NCI-H2107 treated with DMSO at 0.1 percent for 48 hours (cell line): ENCODE results near the gene ASTN2.

ENCODE experiments used
- DNase-seq: peaks from one replicate; lab custom pipeline; 2025; ENCODE audit not compliant: unreplicated experiment; lab: John Stamatoyannopoulos, UW

Gene ASTN2

DNA sequence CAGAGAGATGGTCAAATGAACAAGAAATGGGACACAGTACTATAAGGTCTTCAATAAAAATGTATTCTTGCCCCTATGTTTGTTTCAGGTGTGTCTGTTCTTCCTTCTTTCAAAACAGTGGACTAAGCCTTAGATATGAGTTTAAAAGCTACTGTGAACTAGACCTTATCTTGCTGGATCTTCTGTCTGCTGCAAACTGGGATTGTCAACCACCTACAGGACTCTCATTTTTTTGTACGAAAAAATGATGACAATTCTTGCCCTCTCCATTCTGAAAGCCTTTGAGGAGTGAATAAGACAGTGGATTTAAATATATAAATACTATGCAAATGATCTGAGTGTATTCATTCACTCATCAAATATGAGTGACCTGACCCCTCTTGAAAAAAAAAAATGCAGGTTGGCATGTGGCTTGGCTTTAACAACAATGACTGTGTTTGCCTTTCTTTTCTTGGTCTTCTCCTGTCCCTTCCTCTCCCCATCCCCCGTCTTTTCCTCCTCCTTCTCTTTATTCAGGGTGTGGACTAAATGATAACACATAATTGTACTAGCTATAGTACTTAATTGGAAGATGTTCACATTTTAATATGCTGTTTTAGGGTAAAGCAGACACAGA, 963.2 kb downstream of the ASTN2 start:
- DNase-seq, result no peak

GRCh38 chr9:116450378-116451139, 964.3 kb downstream of the ASTN2 start:
- no peak for DNase-seq

- DNase-seq, result no peak
These were observed 964.9 kb downstream of the ASTN2 start for GRCh38 chr9:116449949-116450348.

GRCh38 chr9:116448431-116448830, 966.4 kb downstream of the ASTN2 start:
- no peak for DNase-seq

DNA sequence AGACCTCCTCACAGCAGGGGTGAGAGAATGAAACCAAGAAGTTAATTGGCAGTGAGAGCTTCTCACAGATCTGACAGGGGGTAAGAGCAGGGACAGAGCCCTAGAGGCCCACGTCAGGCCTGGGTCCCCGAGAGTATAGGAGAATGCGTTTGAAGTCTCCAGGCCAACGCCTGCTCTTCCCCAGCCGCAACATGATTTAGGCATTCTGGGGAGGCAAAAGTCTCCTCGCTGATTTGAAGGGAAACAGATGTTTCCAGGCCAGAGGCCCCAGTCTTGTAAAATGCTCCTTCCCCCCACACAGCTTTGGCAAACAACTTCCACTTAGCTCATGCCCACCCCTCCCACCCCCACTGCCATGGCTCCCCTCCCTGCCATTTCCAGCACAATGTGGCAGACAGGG, 966.9 kb downstream of the ASTN2 start:
- no peak for DNase-seq

- DNase-seq, result no peak
These were observed 972.3 kb downstream of the ASTN2 start for GRCh38 chr9:116442528-116442927.

- no peak for DNase-seq
These were observed 977.2 kb downstream of the ASTN2 start for GRCh38 chr9:116437411-116438370.

- DNase-seq, result no peak
These were observed 978.7 kb downstream of the ASTN2 start for GRCh38 chr9:116436121-116436520.

DNA sequence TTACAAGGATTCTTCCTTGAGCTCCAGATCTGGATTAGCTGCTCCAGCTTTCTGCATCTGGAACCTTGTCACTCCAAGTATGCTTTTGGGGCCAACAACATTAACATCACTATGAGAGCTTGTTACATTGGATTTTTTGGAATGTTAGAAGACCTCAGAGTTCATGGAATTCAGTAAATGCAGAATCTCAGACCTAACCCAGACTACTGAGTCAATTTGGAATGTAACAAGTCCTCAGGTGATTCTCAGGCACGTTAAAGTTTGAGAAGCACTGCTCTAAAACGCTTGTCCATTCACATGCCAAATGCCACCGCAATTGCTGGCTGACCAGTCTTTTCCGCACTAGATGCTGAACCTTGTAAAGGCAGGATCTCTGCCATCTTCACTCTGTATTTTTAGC, 979.2 kb downstream of the ASTN2 start:
- no peak for DNase-seq

DNA sequence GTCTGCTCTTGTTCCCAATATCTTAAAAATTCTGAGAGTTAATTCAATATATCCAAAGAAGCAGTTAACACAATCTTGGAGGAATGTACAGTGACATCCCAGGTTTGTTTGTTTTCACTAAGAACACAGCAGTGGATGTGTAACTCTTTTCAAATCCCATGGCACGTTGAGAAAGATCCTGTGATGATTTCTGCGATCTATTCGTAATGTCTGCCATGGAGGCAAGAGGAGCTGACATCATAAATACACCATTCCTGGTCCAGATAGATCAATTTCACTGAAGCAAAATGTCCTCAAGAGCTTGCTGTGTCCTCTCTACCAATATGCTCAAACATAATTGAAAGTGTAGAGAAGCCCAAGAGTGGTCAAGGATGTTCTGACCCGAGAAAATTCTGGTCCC, 980.5 kb downstream of the ASTN2 start:
- DNase-seq, result no peak

GRCh38 chr9:116432051-116432450, 982.8 kb downstream of the ASTN2 start:
- no peak for DNase-seq

- no peak for DNase-seq
These were observed 984.0 kb downstream of the ASTN2 start for GRCh38 chr9:116430849-116431248.

DNA sequence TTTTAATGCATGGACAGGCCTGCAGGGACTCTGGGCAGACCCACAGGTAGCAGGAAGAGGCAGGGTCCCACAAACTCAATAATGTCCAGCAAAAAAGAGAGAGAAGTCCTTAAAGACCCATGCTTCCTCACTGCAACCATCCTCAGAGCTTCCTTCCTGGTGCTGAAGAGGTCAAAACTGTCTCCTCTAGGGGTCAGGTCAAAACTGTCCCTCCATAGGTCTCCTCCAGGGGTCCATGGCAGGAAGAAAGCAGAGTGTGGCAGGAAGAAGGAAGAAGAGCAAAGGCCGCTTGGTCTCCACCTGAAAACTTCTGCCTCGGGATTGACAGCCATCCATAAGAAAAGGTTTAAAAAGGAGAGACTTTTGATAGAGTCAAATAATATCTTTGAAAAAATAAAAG, 989.6 kb downstream of the ASTN2 start:
- no peak for DNase-seq

- DNase-seq, result peak; percentile 33
These were observed 991.7 kb downstream of the ASTN2 start for GRCh38 chr9:116423149-116423548.

GRCh38 chr9:116422119-116422979, 992.5 kb downstream of the ASTN2 start:
- DNase-seq, result no peak

GRCh38 chr9:116420993-116421538, 993.8 kb downstream of the ASTN2 start:
- no peak for DNase-seq

DNA sequence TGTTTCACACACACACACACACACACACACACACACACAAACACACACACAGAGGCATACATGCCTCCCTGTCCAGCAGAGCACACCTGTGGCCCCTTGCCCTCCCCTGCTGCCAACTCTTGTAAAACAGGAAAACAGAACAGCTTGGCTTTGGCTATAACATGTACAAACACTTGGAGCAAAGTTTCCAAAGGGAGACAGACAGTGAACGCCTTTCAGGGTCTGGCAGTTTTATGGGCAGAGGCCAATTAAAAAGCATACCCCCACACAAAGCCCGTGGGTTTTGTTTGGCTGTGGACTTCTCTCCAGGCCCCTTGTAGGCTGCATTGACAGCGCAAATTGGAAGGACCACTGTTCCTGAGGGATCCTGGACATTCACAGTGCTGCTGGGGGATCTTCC, 995.7 kb downstream of the ASTN2 start:
- DNase-seq, result no peak

- no peak for DNase-seq
These were observed 997.4 kb downstream of the ASTN2 start for GRCh38 chr9:116417464-116417863.

DNA sequence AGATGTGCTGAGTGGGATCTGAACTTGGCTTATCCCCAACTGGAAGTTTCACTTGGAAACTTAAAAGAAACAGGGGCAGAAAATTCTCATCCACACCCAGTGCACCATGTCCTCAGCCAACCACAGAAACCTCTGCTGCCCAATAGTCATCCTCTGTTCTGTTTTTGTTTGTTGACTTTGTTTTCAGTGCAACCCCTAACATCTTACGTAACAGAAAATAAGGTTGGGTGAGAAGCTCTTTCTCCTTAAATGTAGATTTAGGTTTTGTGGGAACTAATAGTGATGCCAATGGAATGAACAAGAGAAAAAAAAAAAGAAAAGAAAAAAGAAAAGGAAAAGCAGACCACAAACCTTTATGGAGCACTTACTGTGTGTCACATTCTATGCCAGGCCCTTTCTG, 998.4 kb downstream of the ASTN2 start:
- no peak for DNase-seq

- no peak for DNase-seq
These were observed 1000.5 kb downstream of the ASTN2 start for GRCh38 chr9:116414374-116414773.
